Activated T-helper 1 cell treated with anti-CD3 and anti-CD28 coated beads, Interleukin-12 subunit alpha, Interleukin-12 subunit beta, Interleukin-2, Interleukin-4 antibody, amounts not matched to agents 30 ng/mL and 10 ng/mL and 1 ng/mL, durations not matched to agents 14 hours and 24 hours and 36 hours (primary cell): Measurements from ENCODE around the gene AMHR2. TPM values are rescaled to one million over a fixed set of nuclear protein-coding genes. Genes with fewer than 3 reads are reported as not detected.
"Not testable (repeated sequence)": the region's sequence is repeated elsewhere in the genome, so short reads cannot be mapped to it uniquely, and the experiment has no call there.

Source experiments
- DNase-seq: peaks from one replicate; pipeline ENCODE4 v3.0.0; 2021; ENCODE audit warnings: low spot score
- H3K27ac Mint-ChIP-seq: one replicate; pipeline ENCODE4 v1.8.0; 2021; ENCODE audit warnings: mild to moderate bottlenecking, mixed read lengths
- H3K27me3 Mint-ChIP-seq: one replicate; pipeline ENCODE4 v1.8.0; 2022; ENCODE audit warnings: mild to moderate bottlenecking, moderate library complexity, mixed read lengths; ENCODE audit not compliant: insufficient read depth
- H3K36me3 Mint-ChIP-seq: one replicate; pipeline ENCODE4 v1.8.0; 2021; ENCODE audit warnings: low read depth, mixed read lengths
- H3K4me1 Mint-ChIP-seq: one replicate; pipeline ENCODE4 v1.8.0; 2021; ENCODE audit warnings: low read depth, mixed read lengths
- H3K4me3 Mint-ChIP-seq: one replicate; pipeline ENCODE4 v1.8.0; 2021; ENCODE audit warnings: mild to moderate bottlenecking, moderate library complexity, mixed read lengths
- H3K9me3 Mint-ChIP-seq: one replicate; pipeline ENCODE4 v1.8.0; 2021; ENCODE audit warnings: mixed read lengths
- intact Hi-C: fragments of 100-400 bp; cut with micrococcal nuclease; formaldehyde crosslinking; loops from one replicate; pipeline ENCODE4 v1.15.1; 2024
- total RNA-seq: library from RNA; stranded (reverse); gene quantifications from 2 replicates; pipeline ENCODE4 v1.2.3, GENCODE V29; 2022

Gene AMHR2
- total RNA-seq, 1 donor from 2014 or later, result not detected

- Mint-ChIP-seq H3K4me3 (peak overlapping the region; percentile 89), H3K36me3 (peaks cover 38% of the 10 kb centered on the region), H3K4me1 (peaks cover 39% of the 10 kb centered on the region)
- not testable (repeated sequence) for H3K9me3 Mint-ChIP-seq, DNase-seq, H3K27me3 Mint-ChIP-seq, H3K27ac Mint-ChIP-seq
- intact Hi-C loops, result loop anchor here (5.0 kb wide), 1 partner anchor 237 kb away; the partner anchor contains the start of gene ITGB7
Measured at GRCh38 chr12:53444593-53445325, 21.1 kb downstream of the AMHR2 start.

GRCh38 chr12:53450936-53451335, 27.3 kb downstream of the AMHR2 start:
- Mint-ChIP-seq H3K4me1 (peaks cover 34% of the 10 kb centered on the region), H3K27me3 (no peaks in the 10 kb centered on the region), H3K36me3 (peaks cover 49% of the 10 kb centered on the region), H3K9me3 (no peaks in the 10 kb centered on the region), H3K4me3 (no peak overlapping the region), H3K27ac (no peak overlapping the region)
- no peak for DNase-seq
- intact Hi-C loops, result loop anchor here (1.0 to 10.0 kb wide), 14 partner anchors 10 to 406 kb away; partner anchors contain the start of genes AAAS, ATF7, ATP5MC2 and CSAD

DNA sequence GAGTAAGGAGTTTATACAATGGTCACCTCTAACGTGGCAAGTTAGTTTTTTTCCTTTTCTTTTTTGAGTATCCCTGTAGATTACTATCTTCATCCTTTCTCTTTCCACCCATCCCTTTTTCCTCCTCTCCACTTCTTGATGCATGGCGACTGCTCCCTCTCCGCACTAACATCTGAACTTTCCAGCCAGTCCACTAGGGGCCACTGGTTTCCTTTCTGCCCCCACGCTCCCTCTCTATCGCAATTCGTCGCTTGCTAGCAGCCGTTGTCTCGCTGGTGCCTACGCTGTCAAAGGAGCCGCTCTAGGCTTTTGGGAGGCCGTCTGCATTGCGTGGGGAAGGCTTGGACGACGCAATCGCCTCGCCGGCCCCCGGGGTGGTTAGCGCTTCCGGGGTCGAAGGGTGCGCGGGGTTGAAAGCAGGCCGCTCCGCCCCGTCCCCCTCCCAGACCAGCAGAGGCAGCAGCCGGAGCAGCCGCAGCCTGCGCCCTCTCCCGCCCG, 28.1 kb downstream of the AMHR2 start, which contains the start of gene PCBP2:
TSS of gene PCBP2 (plus strand) at position 442 of the 498 bp plus-strand sequence. CDS start 2,699 bp downstream, outside the sequence.
- Mint-ChIP-seq H3K27me3 (no peaks in the 10 kb centered on the region), H3K4me3 (peak within 1 kb of the TSS; percentile 97), H3K4me1 (peaks cover 29% of the 10 kb centered on the region), H3K27ac (peak within 1 kb of the TSS; percentile 99), H3K9me3 (no peaks in the 10 kb centered on the region), H3K36me3 (peaks cover 49% of the 10 kb centered on the region)
- peak; percentile 97 for DNase-seq
- intact Hi-C loops, result loop anchor here (1.0 to 10.0 kb wide), 17 partner anchors 10 to 445 kb away; partner anchors contain the start of genes AAAS, ATF7, ATP5MC2 and CSAD

GRCh38 chr12:53452159-53453077, 28.8 kb downstream of the AMHR2 start:
- peaks cover 52% of the 10 kb centered on the region for H3K36me3 Mint-ChIP-seq
- H3K27me3 Mint-ChIP-seq, result no peaks in the 10 kb centered on the region
- H3K27ac Mint-ChIP-seq, result peak overlapping the region; percentile 99
- H3K4me1 Mint-ChIP-seq, result peaks cover 31% of the 10 kb centered on the region
- H3K4me3 Mint-ChIP-seq, result peak overlapping the region; percentile 97
- H3K9me3 Mint-ChIP-seq, result no peaks in the 10 kb centered on the region
- peak; percentile 68 for DNase-seq
- intact Hi-C loops, result loop anchor here (1.0 to 10.0 kb wide), 5 partner anchors 20 to 446 kb away; partner anchors contain the start of gene EIF4B

GRCh38 chr12:53453953-53454640, 30.4 kb downstream of the AMHR2 start:
- Mint-ChIP-seq H3K36me3 (peaks cover 48% of the 10 kb centered on the region), H3K27ac (peak overlapping the region; percentile 76), H3K4me1 (peaks cover 36% of the 10 kb centered on the region), H3K4me3 (peak overlapping the region; percentile 97), H3K27me3 (no peaks in the 10 kb centered on the region), H3K9me3 (no peaks in the 10 kb centered on the region)
- DNase-seq, result no peak
- intact Hi-C loops, result loop anchor here (2.0 to 10.0 kb wide), 4 partner anchors 19 to 409 kb away; no protein-coding TSS in a partner anchor

- Mint-ChIP-seq H3K9me3 (no peaks in the 10 kb centered on the region), H3K36me3 (peaks cover 51% of the 10 kb centered on the region), H3K4me3 (peak overlapping the region; percentile 97), H3K4me1 (peaks cover 38% of the 10 kb centered on the region), H3K27me3 (no peaks in the 10 kb centered on the region), H3K27ac (peak overlapping the region; percentile 44)
- DNase-seq, result no peak
- intact Hi-C loops, result loop anchor here (5.0 to 10.0 kb wide), 2 partner anchors 232 to 410 kb away; no protein-coding TSS in a partner anchor
Measured at GRCh38 chr12:53454707-53455106, 31.1 kb downstream of the AMHR2 start.

DNA sequence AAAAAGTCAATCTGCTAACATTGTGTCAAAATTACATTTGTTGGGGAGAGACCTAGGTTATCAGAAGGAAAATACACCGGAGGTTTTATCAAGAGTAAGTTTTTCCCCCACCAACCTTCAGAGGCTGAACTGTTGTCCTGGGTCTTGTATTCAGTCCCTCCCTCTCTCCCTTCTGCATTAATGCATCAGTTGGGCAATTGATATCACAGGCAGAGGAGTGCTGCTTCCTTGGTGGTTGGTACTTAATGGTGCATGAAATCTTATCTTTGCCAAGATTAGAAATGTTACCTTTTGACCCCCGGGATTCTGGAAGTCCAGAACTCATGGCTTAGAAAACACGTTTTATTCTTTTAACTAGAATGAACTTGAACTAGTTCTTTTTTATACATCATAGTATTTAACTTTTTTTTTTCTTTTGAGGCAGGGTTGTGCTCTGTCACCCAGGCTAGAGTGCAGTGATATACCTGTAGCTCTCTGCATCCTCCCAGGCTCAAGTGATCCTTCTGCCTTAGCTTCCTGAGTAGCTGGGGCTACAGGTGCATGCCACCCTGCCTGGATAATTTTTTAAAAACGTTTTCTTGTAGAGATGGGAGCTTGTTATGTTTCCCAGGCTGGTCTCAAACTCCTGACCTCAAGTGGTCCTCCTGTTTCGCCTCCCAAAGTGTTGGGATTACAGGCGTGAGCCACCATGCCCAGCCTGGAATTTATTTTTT, 33.2 kb downstream of the AMHR2 start:
- Mint-ChIP-seq H3K36me3 (peaks cover 69% of the 10 kb centered on the region), H3K27ac (no peak overlapping the region), H3K9me3 (no peaks in the 10 kb centered on the region), H3K4me1 (peaks cover 45% of the 10 kb centered on the region), H3K4me3 (no peak overlapping the region), H3K27me3 (no peaks in the 10 kb centered on the region)
- no peak for DNase-seq
- intact Hi-C loops, result loop anchor here (10.0 kb wide), 1 partner anchor 412 kb away; no protein-coding TSS in a partner anchor

GRCh38 chr12:53459097-53459496, 35.4 kb downstream of the AMHR2 start:
- intact Hi-C loops, result loop anchor here (10.0 kb wide), 1 partner anchor 414 kb away; no protein-coding TSS in a partner anchor
- Mint-ChIP-seq H3K27ac (no peak overlapping the region), H3K4me1 (peaks cover 39% of the 10 kb centered on the region), H3K9me3 (no peaks in the 10 kb centered on the region), H3K27me3 (no peaks in the 10 kb centered on the region), H3K4me3 (no peak overlapping the region), H3K36me3 (peaks cover 74% of the 10 kb centered on the region)
- no peak for DNase-seq

DNA sequence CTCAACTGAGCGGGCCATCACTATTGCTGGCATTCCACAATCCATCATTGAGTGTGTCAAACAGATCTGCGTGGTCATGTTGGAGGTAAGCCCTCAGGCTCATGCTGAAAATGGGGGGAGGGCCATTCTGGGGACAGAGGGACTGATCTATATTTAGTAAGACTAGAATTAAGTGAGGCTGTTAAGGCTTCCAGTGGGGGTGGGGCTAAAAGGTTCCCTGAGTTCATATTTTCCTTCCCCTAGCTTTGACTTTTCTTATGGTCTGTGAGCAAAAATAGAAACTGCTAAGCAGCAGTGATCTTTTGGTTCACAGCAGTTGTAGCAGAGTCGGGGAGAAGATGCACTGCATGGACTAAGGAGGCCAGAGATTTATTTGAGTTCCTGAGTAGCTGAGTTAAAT, 37.4 kb downstream of the AMHR2 start:
- DNase-seq, result no peak
- H3K4me3 Mint-ChIP-seq, result no peak overlapping the region
- peaks cover 40% of the 10 kb centered on the region for H3K4me1 Mint-ChIP-seq

DNA sequence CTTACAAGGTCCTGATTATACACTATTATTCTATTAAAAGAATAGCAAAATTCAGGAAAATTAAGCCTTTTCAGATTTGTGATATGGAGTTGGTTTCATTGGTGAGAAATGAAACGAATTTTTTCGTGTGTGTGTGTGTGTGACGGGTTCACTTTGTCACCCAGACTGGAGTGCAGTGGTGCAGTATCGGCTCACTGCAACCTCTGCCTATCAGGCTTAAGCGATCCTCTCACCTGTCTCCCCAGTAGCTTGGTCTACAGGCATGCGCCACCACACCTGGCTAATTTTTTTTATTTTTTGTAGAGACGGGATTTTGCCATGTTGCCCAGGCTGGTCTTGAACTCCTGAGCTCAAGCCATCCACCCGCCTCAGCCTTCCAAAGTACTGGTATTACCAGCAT, 37.9 kb downstream of the AMHR2 start:
- no peaks in the 10 kb centered on the region for H3K27me3 Mint-ChIP-seq
- H3K36me3 Mint-ChIP-seq, result peaks cover 73% of the 10 kb centered on the region
- no peak overlapping the region for H3K27ac Mint-ChIP-seq
- H3K4me1 Mint-ChIP-seq, result peaks cover 44% of the 10 kb centered on the region
- H3K4me3 Mint-ChIP-seq, result no peak overlapping the region
- no peak for DNase-seq
- intact Hi-C loops, result no loop called here
- H3K9me3 Mint-ChIP-seq, result no peaks in the 10 kb centered on the region

More for the DNA sequence above, 37.4 kb downstream of the AMHR2 start:
- Mint-ChIP-seq H3K36me3 (peaks cover 71% of the 10 kb centered on the region), H3K27ac (peak overlapping the region; percentile 70), H3K27me3 (no peaks in the 10 kb centered on the region), H3K9me3 (no peaks in the 10 kb centered on the region)
- intact Hi-C loops, result no loop called here

DNA sequence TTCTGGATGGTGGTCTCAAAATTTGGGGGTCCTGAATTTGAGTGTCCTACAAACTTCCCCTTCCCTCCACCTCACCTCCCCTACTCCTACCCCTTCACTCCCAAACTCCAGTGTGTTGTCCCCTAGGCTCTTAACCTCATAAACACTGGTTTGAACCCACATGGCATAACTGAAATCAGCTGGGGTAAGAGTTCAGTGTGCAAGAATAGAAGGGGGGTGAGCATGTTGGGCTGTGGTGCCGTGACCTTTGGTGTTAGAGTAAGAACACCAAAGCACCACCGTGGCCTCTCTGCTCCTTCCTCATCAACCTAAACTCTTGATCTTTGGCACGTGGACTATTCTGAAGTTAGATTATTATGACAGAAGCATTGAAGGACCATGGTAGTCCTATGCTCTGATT, 39.3 kb downstream of the AMHR2 start:
- no peaks in the 10 kb centered on the region for H3K9me3 Mint-ChIP-seq
- no peak for DNase-seq
- H3K36me3 Mint-ChIP-seq, result peaks cover 81% of the 10 kb centered on the region
- no peak overlapping the region for H3K4me3 Mint-ChIP-seq
- intact Hi-C loops, result no loop called here
- peaks cover 46% of the 10 kb centered on the region for H3K4me1 Mint-ChIP-seq
- no peak overlapping the region for H3K27ac Mint-ChIP-seq
- H3K27me3 Mint-ChIP-seq, result no peaks in the 10 kb centered on the region
